ENCODE results near the gene DFFA. TPM values are rescaled to one million over a fixed set of nuclear protein-coding genes. Genes with fewer than 3 reads are reported as not detected.

The DFFA gene
- total and polyA plus RNA-seq, 2 of the 4 experiments (the other 2 are of a cell fraction) = 28.1 to 62.6 TPM

DNA sequence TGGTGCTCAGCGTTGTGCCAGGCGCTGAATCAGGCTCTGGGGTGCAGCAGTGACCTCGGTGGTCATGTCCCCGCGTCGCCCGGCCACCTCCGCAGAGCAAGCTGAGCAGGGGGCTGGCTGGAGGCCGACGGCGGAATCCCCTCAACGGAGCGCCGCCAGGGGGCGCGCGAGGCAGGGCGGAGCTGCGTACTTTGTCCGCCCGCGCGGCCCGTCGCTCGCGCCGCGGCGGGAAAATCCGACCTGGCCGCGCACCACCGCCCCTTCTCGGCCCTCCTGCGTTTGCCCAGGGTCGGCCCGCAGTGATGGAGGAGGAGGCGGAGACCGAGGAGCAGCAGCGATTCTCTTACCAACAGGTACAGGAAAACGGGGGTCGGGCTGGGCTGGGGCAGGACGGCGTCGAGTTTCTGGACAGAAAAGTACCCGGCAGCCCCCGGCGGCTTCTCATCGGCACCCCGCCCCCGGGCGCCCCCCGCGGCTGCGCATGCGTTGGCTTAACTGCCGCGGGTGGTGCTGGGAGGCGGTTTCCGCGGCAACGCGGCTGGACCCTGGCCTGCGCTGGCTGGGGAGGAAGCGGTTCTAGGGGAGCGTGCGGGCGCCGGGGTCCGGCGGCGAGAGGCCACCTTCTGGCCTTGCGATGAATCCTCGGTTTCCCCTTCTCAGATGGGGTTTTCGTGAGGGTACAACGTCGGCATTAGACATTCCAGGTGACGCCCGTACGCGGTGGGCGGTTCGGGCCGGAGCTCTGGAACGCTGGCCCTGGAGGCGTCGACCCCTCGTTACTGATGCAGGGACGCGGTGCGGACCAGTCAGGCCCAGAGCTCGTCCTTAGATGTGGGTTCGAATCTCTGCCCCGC, 41.9 kb downstream of the DFFA start, which contains the start of gene CENPS:
TSS of gene CENPS (plus strand) at position 218 of the 854 bp plus-strand sequence. CDS start at position 303, 85 bp downstream.
- WGBS, 2 experiments (ENCODE audit: extremely low coverage in 2 of 2, insufficient read length in 1 of 2) = 0% methylated on average over 48 of the region's 95 CpGs; no CpG with 5 or more reads in 1 of the 2 experiments
- no peaks in the 10 kb centered on the region for H3K27me3 ChIP-seq (ENCODE audit: control insufficient read depth, insufficient read depth, low read length)
- peaks cover 4% of the 10 kb centered on the region for H3K9me1 ChIP-seq (ENCODE audit: insufficient read depth, low read length)
- no peaks in the 10 kb centered on the region for H4K20me1 ChIP-seq (ENCODE audit: insufficient read depth, low read length)
- H3K18ac ChIP-seq (ENCODE audit: low read depth, low read length) = peak within 1 kb of the TSS; percentile 36; the same call in 1 of the 2 replicates
- peaks cover 7 to 27% of the 10 kb centered on the region in 2 experiments; a peak in 3 of 4 replicates for H3K79me1 ChIP-seq (ENCODE audit: low read depth in 1 of 2, low read length in 2 of 2)
- peak within 1 kb of the TSS; percentile 79 to 96 for H4K8ac ChIP-seq (ENCODE audit: low read depth in 2 of 2, low read length in 2 of 2)
- peak within 1 kb of the TSS; percentile 71 for H2BK120ac ChIP-seq (ENCODE audit: low read depth, low read length)
- intact Hi-C loops (cut with micrococcal nuclease) = loop anchor here (1.0 kb wide), 1 partner anchor 64 kb away; no protein-coding TSS in a partner anchor
- peak within 1 kb of the TSS; percentile 89 for H3K4ac ChIP-seq (ENCODE audit: low read depth, low read length)
- H4K5ac ChIP-seq (ENCODE audit: low read depth, low read length) = peak within 1 kb of the TSS; percentile 87
- peak within 1 kb of the TSS; percentile 99 for H3K4me2 ChIP-seq (ENCODE audit: low read depth, low read length)
- H3K23ac ChIP-seq (ENCODE audit: low read depth, low read length) = peak within 1 kb of the TSS; percentile 92
- peak within 1 kb of the TSS; percentile 63 for H2BK5ac ChIP-seq (ENCODE audit: low read depth, low read length, poor library complexity, severe bottlenecking)
- ChIA-PET CTCF (interaction anchor here (0.9 to 1.9 kb wide), 10 partner anchors 22 to 255 kb away, joined by 3 to 12 read pairs (median 3); no protein-coding TSS in a partner anchor), POLR2A (ENCODE audit: unreplicated experiment) (interaction anchor here (0.6 kb wide), 1 partner anchor 180 kb away, joined by 3 read pairs; no protein-coding TSS in a partner anchor)
- H2AK5ac ChIP-seq (ENCODE audit: low read depth, low read length) = peak within 1 kb of the TSS; percentile 74
- no TSS peak for BruUV-seq (replicated peaks)
- peak within 1 kb of the TSS; percentile 87 for H3K56ac ChIP-seq (ENCODE audit: extremely low read depth, insufficient read depth, low read length)
- no peaks in the 10 kb centered on the region for H3K9me3 ChIP-seq (ENCODE audit: control insufficient read depth, insufficient read depth, low read length)
- peak within 1 kb of the TSS; percentile 86 for H3K27ac ChIP-seq (ENCODE audit: insufficient read depth, low read length)
- H2BK20ac ChIP-seq (ENCODE audit: low read depth, low read length) = peak within 1 kb of the TSS; percentile 44; the same call in 1 of the 2 replicates
- dilution Hi-C loops (cut with HindIII; ENCODE audit: low sequenced_read_pairs, unreplicated experiment) = no loop called here
- H2BK15ac ChIP-seq (ENCODE audit: low read depth, low read length) = peak within 1 kb of the TSS; percentile 59; the same call in 1 of the 3 replicates
- peaks cover 2% of the 10 kb centered on the region; the same call in 1 of the 2 replicates for H3K36me3 ChIP-seq (ENCODE audit: control insufficient read depth, insufficient read depth, low read length)
- peak within 1 kb of the TSS; percentile 94 for H4K91ac ChIP-seq (ENCODE audit: insufficient read depth, low read depth, low read length)
- H3K9ac ChIP-seq (ENCODE audit: low read depth, low read length) = peak within 1 kb of the TSS; percentile 85
- ATAC-seq (ENCODE audit: low read depth) (peak; percentile 95), DNase-seq (peak; percentile 83)
- H2AFZ ChIP-seq (replicated peaks; ENCODE audit: low read length, poor library complexity) = peak within 1 kb of the TSS; percentile 100
- H3K14ac ChIP-seq (replicated peaks; ENCODE audit: low read depth, low read length) = peak within 1 kb of the TSS; percentile 98
- H3K4me3 ChIP-seq (ENCODE audit: insufficient read depth, low read depth, low read length) = peak within 1 kb of the TSS; percentile 76
- H2AK9ac ChIP-seq (replicated peaks; ENCODE audit: low read depth, low read length, poor library complexity) = peak within 1 kb of the TSS; percentile 96
- in situ Hi-C loops (cut with MboI; ENCODE audit: low sequenced_read_pairs) = no loop called here
- H3K4me1 ChIP-seq (ENCODE audit: control insufficient read depth, insufficient read depth, low read length) = peaks cover 2% of the 10 kb centered on the region; the same call in 1 of the 2 replicates
- TF ChIP-seq, protein P1, sequence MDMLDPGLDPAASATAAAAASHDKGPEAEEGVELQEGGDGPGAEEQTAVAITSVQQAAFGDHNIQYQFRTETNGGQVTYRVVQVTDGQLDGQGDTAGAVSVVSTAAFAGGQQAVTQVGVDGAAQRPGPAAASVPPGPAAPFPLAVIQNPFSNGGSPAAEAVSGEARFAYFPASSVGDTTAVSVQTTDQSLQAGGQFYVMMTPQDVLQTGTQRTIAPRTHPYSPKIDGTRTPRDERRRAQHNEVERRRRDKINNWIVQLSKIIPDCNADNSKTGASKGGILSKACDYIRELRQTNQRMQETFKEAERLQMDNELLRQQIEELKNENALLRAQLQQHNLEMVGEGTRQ (IDR thresholded peaks at IDR 0.05; ENCODE audit: low read depth, low read length) = no peak
- TF ChIP-seq SMC3 (IDR thresholded peaks at IDR 0.05; ENCODE audit: low read depth, low read length) (peak; percentile 87), RCOR1 (IDR thresholded peaks at IDR 0.05; ENCODE audit: insufficient replicate concordance, low read length) (peak; percentile 30), POLR2A (IDR thresholded peaks at IDR 0.05; ENCODE audit: low read depth, low read length) (no peak; the same call in 1 of the 2 replicates), CEBPB (IDR thresholded peaks at IDR 0.05; ENCODE audit: low read depth, low read length) (no peak), NFE2L2 (IDR thresholded peaks at IDR 0.05; ENCODE audit: low read depth, low read length) (no peak), BHLHE40 (IDR thresholded peaks at IDR 0.05; ENCODE audit: low read depth, low read length) (no peak), FOS (IDR thresholded peaks at IDR 0.05; ENCODE audit: low read depth, low read length) (no peak), MAZ (IDR thresholded peaks at IDR 0.05; ENCODE audit: borderline replicate concordance, low read depth, low read length) (peak; percentile 74; the same call in 1 of the 2 replicates), MXI1 (IDR thresholded peaks at IDR 0.05; ENCODE audit: borderline replicate concordance, low read depth, low read length) (peak; percentile 82), RFX5 (IDR thresholded peaks at IDR 0.05; ENCODE audit: low read depth, low read length) (no peak), RAD21 (IDR thresholded peaks at IDR 0.05; ENCODE audit: low read length) (peak; percentile 66), MAFK (IDR thresholded peaks at IDR 0.05; ENCODE audit: low read depth, low read length) (no peak), CHD1 (IDR thresholded peaks at IDR 0.05; ENCODE audit: low read depth, low read length) (no peak), CTCF (conservative IDR thresholded peaks at IDR 0.05; ENCODE audit: low read depth, low read length) (peak; percentile 98)
